Middle frontal gyrus (tissue), 1 donor: ENCODE results near the gene SLC12A4.
"Not testable (repeated sequence)": the region's sequence is repeated elsewhere in the genome, so short reads cannot be mapped to it uniquely, and the experiment has no call there.

ENCODE experiments used
- DNase-seq: peaks from one replicate; pipeline ENCODE4 v3.0.0-alpha.2; 2015; ENCODE audit warnings: low spot score; ENCODE audit errors: extremely low spot score

Gene SLC12A4

DNA sequence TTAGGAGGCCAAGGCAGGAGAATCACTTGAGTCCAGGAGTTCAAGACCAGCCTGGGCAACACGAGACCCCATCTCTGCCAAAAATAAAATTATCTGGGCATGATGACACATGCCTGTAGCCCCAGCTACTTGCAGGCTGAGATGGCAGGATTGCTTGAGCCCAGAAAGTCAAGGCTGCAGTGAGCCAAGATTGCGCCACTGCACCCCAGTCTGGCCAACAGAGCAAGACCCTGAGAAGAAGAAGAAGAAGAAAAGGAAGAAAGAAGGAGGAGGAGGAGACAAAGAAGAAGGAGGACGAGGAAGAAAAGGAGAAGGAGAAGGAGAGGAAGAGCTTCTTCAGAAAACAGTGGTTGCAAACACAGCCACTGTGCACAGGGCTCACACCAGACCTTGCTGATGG is 20.2 kb upstream of the SLC12A4 start:
- DNase-seq = no peak

- no peak for DNase-seq
Measured at GRCh38 chr16:67987460-67988160, 19.2 kb upstream of the SLC12A4 start.

DNA sequence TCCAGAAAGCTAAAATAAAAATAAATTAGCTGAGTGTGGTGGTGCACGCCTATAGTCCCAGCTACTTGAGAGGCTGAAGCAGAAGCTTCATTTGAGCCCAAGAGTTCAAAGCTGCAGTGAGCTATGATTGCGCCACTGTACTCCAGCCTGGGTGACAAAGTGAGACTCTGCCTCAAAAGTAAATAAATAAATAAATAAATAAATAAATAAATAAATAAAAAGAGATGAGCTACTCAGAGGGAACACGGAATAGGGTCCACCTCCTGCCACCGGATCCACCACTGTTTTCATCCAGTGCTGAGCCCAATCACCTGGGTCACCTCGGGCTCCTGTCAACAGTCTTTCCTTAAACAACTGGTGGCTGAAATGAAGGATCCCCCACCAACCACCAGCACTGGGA is 18.5 kb upstream of the SLC12A4 start:
- no peak for DNase-seq

- no peak for DNase-seq
Measured at GRCh38 chr16:67982011-67982696, 13.7 kb upstream of the SLC12A4 start.

GRCh38 chr16:67979955-67980678 is 11.7 kb upstream of the SLC12A4 start, which contains the start of gene DPEP3:
TSS of gene DPEP3 (minus strand) at chr16:67980499. CDS start at chr16:67980380, 119 bp downstream.
- no peak for DNase-seq

GRCh38 chr16:67977469-67978227 is 9.2 kb upstream of the SLC12A4 start:
- DNase-seq = no peak

GRCh38 chr16:67977005-67977404 is 8.6 kb upstream of the SLC12A4 start:
- DNase-seq = no peak

GRCh38 chr16:67976205-67976604 is 7.8 kb upstream of the SLC12A4 start:
- no peak for DNase-seq

- DNase-seq = no peak
Measured at GRCh38 chr16:67975321-67976105, 7.1 kb upstream of the SLC12A4 start.

DNA sequence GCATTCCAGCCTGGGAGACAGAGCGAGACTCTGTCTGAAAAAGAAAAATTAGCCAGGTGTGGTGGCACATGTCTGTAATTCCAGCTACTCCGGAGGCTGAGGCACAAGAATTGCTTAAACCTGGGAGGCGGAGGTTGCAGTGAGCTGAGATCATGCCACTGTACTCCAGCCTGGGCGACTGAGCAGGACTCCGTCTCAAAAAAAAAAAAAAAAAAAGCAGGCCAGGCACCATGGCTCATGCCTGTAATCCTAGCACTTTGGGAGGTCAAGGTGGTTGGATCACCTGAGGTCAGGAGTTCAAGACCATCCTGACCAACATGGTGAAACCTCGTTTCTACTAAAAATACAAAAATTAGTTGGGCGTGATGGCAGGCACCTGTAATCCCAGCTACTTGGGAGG is 3.8 kb upstream of the SLC12A4 start:
- not testable (repeated sequence) for DNase-seq

GRCh38 chr16:67971111-67971510 is 2.7 kb upstream of the SLC12A4 start:
- DNase-seq = no peak

GRCh38 chr16:67969254-67970039 is 1.0 kb upstream of the SLC12A4 start:
- no peak for DNase-seq

DNA sequence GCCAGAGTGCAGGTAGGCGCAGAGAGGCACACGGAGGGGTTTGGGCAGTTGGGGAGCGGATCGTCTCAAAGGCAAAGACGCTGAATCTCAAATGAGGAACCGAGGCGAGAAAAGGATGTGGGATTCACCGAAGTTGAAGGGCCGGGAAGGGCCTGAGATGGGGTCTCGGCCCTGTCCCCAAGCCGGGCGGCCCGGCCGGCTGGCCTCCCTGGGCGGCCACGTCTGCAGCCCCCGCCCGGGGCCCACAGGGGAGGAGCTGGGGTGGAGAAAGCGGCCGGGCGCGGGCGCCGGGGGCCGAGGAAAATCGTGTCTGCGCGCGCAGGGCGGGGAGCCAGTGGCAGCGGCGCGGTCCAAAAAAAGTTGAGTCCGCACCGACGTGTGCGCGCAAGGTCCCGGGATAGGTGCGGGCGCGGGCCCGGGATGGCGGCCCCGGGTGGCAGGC is 458 bp downstream of the SLC12A4 start:
- no peak for DNase-seq

GRCh38 chr16:67967183-67967957 is 1.1 kb downstream of the SLC12A4 start:
- DNase-seq = no peak

DNA sequence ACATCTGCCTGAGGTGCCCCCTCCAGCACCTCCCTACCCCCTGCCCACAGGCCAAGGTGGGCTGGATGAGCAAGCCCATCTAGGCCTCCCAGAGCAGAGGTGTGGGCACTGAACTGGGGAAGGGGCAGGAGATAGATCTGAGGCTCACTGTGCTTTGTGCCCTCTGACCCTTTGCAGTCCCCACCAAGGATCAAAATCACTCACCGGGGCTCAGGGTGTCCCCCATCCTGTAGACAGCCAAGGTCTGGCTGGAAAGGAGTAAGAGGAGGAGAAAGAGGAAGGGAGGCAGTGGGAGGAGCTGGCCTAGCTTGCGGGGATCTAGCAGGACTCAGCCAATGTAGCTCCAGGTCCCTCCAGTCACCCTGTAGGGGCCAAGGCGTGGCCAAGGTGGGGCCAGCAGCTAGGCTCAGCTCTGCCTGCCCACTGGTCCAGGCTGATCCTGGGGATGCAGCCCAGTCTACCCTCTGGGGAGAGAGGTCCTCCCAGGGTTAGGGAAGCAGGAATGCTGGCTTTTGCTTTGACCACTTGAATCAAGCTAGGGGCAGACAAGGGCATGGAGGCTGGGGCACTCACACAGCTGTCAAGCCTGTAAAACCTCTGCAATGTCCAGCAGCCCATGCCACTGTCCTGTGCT is 1.8 kb downstream of the SLC12A4 start:
- no peak for DNase-seq

- no peak for DNase-seq
Measured at GRCh38 chr16:67965668-67966548, 2.5 kb downstream of the SLC12A4 start.

DNA sequence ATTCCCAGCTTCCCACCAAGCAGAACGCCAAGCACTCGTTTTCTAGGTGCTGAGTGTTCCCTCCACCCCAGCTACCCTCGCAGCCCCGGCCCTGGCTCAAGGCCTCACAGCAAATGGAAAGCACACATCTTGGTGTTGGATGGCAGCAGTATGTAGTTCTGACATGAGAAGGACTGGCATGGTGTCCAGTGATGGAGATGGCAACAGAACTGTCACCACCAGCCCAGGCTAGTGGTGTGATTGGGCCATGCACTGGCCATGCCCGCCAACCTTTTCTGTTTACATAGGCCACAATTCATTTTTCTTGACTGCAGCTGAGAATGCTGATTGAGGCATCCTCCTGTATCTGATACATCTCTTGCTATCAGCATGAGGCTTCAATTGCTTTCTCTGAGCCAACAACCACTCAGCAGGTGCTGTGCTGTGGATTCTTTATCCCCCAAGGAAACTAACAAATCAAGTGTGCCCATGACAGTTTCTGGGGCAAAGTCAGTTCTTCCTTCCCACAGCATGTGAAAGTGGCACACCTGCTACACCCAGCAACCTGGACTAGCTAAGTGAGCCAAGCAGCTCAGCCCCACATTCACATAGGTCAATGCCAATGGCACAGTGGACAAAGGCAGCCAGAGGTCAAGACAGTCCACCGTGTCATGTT is 3.8 kb downstream of the SLC12A4 start:
- no peak for DNase-seq
